ENCODE measurements around the gene POLR2M.

Gene POLR2M

DNA sequence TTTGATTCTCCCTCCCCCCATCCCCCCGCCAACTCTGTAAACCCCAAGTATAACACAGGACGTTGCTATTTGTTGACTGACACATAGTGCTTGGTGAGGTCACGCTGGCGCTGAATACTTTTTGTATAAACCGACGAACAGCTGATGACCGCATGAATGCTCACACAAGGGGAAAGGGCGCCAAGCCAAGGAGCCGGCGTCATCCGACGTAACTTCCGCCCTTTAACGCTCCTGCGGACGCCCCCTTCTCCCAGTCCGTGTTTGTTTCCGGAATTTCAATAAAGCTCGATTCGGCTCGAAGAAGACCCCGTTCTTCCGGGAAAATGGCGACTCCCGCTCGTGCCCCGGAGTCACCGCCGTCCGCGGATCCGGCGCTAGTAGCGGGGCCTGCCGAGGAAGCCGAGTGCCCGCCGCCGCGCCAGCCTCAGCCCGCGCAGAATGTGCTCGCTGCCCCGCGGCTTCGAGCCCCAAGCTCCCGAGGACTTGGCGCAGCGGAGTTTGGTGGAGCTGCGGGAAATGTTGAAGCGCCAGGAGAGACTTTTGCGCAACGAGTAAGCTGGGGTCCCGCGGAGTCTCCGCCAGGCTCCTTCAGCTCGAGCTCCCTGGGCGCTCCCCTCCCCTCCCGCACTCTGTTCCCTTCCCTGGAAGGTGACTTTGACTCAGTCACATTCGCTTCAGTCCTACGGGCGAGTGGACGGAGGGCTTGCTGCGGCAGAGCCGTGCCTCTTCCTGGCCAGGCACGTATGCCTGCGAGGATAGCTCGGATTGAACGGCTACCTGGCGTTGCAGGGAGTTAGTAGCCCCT, at the start of gene POLR2M (continued):
- TF ChIP-seq, protein P1, sequence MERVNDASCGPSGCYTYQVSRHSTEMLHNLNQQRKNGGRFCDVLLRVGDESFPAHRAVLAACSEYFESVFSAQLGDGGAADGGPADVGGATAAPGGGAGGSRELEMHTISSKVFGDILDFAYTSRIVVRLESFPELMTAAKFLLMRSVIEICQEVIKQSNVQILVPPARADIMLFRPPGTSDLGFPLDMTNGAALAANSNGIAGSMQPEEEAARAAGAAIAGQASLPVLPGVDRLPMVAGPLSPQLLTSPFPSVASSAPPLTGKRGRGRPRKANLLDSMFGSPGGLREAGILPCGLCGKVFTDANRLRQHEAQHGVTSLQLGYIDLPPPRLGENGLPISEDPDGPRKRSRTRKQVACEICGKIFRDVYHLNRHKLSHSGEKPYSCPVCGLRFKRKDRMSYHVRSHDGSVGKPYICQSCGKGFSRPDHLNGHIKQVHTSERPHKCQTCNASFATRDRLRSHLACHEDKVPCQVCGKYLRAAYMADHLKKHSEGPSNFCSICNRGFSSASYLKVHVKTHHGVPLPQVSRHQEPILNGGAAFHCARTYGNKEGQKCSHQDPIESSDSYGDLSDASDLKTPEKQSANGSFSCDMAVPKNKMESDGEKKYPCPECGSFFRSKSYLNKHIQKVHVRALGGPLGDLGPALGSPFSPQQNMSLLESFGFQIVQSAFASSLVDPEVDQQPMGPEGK (tag by site-specific recombination; IDR thresholded peaks at IDR 0.05), result 0 out of 2 replicates have a peak, but pooled peaks have one; percentile 31
- TF ChIP-seq ZNF830 (tag by site-specific recombination; IDR thresholded peaks at IDR 0.05; ENCODE audit: low read depth), result no peak
- no peak for TF ChIP-seq HOXD13 (CRISPR knock-in tag; IDR thresholded peaks at IDR 0.05; ENCODE audit: borderline replicate concordance)
- TF ChIP-seq ZBTB7A (tag by site-specific recombination; IDR thresholded peaks at IDR 0.05; ENCODE audit: low read depth), result 0 out of 2 replicates have a peak, but pooled peaks have one; percentile 29
- TF ChIP-seq PRDM1 (tag by site-specific recombination; IDR thresholded peaks at IDR 0.05), result no peak
- TF ChIP-seq OSR2 (tag by site-specific recombination; IDR thresholded peaks at IDR 0.05), result no peak
- TF ChIP-seq ZIC2 (tag by site-specific recombination; IDR thresholded peaks at IDR 0.05), result peak; percentile 46
- peak; percentile 86 for TF ChIP-seq YY1 (tag by site-specific recombination; IDR thresholded peaks at IDR 0.05)
- no peak for TF ChIP-seq OVOL3 (tag by site-specific recombination; IDR thresholded peaks at IDR 0.05)
- no peak for TF ChIP-seq KLF1 (tag by site-specific recombination; IDR thresholded peaks at IDR 0.05)
- TF ChIP-seq FEZF1 (tag by site-specific recombination; IDR thresholded peaks at IDR 0.05), result peak; percentile 86
- TF ChIP-seq ZNF473 (tag by site-specific recombination; IDR thresholded peaks at IDR 0.05), result no peak
- peak; percentile 12; the same call in 1 of the 2 replicates for TF ChIP-seq KLF9 (tag by site-specific recombination; IDR thresholded peaks at IDR 0.05; ENCODE audit: low read depth)
- TF ChIP-seq ZNF596 (tag by site-specific recombination; IDR thresholded peaks at IDR 0.05), result no peak
- TF ChIP-seq KLF8 (tag by site-specific recombination; IDR thresholded peaks at IDR 0.05), result peak; percentile 60
- TF ChIP-seq ZNF266 (tag by site-specific recombination; IDR thresholded peaks at IDR 0.05; ENCODE audit: low read depth), result no peak
- TF ChIP-seq KLF16 (tag by site-specific recombination; IDR thresholded peaks at IDR 0.05), result peak; percentile 26; the same call in 1 of the 2 replicates
- TF ChIP-seq, protein P2, sequence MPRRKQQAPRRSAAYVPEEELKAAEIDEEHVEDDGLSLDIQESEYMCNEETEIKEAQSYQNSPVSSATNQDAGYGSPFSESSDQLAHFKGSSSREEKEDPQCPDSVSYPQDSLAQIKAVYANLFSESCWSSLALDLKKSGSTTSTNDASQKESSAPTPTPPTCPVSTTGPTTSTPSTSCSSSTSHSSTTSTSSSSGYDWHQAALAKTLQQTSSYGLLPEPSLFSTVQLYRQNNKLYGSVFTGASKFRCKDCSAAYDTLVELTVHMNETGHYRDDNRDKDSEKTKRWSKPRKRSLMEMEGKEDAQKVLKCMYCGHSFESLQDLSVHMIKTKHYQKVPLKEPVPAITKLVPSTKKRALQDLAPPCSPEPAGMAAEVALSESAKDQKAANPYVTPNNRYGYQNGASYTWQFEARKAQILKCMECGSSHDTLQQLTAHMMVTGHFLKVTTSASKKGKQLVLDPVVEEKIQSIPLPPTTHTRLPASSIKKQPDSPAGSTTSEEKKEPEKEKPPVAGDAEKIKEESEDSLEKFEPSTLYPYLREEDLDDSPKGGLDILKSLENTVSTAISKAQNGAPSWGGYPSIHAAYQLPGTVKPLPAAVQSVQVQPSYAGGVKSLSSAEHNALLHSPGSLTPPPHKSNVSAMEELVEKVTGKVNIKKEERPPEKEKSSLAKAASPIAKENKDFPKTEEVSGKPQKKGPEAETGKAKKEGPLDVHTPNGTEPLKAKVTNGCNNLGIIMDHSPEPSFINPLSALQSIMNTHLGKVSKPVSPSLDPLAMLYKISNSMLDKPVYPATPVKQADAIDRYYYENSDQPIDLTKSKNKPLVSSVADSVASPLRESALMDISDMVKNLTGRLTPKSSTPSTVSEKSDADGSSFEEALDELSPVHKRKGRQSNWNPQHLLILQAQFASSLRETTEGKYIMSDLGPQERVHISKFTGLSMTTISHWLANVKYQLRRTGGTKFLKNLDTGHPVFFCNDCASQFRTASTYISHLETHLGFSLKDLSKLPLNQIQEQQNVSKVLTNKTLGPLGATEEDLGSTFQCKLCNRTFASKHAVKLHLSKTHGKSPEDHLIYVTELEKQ (tag by site-specific recombination; IDR thresholded peaks at IDR 0.05; ENCODE audit: borderline replicate concordance), result no peak
- TF ChIP-seq ZNF416 (tag by site-specific recombination; IDR thresholded peaks at IDR 0.05), result no peak
- TF ChIP-seq, protein P3, sequence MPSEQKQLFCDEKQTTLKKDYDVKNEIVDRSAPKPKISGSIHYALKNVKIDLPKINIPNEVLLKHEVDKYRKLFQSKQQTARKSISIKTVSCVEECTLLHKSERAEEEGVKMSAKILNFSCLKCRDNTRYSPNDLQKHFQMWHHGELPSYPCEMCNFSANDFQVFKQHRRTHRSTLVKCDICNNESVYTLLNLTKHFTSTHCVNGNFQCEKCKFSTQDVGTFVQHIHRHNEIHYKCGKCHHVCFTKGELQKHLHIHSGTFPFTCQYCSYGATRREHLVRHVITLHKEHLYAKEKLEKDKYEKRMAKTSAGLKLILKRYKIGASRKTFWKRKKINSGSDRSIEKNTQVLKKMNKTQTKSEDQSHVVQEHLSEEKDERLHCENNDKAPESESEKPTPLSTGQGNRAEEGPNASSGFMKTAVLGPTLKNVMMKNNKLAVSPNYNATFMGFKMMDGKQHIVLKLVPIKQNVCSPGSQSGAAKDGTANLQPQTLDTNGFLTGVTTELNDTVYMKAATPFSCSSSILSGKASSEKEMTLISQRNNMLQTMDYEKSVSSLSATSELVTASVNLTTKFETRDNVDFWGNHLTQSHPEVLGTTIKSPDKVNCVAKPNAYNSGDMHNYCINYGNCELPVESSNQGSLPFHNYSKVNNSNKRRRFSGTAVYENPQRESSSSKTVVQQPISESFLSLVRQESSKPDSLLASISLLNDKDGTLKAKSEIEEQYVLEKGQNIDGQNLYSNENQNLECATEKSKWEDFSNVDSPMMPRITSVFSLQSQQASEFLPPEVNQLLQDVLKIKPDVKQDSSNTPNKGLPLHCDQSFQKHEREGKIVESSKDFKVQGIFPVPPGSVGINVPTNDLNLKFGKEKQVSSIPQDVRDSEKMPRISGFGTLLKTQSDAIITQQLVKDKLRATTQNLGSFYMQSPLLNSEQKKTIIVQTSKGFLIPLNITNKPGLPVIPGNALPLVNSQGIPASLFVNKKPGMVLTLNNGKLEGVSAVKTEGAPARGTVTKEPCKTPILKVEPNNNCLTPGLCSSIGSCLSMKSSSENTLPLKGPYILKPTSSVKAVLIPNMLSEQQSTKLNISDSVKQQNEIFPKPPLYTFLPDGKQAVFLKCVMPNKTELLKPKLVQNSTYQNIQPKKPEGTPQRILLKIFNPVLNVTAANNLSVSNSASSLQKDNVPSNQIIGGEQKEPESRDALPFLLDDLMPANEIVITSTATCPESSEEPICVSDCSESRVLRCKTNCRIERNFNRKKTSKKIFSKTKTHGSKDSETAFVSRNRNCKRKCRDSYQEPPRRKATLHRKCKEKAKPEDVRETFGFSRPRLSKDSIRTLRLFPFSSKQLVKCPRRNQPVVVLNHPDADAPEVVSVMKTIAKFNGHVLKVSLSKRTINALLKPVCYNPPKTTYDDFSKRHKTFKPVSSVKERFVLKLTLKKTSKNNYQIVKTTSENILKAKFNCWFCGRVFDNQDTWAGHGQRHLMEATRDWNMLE (tag by site-specific recombination; conservative IDR thresholded peaks at IDR 0.05; ENCODE audit: low read depth), result peak; percentile 90
- TF ChIP-seq ZNF391 (tag by site-specific recombination; IDR thresholded peaks at IDR 0.05; ENCODE audit: borderline replicate concordance, low read depth), result 0 out of 2 replicates have a peak, but pooled peaks have one; percentile 14
- 0 out of 2 replicates have a peak, but pooled peaks have one; percentile 17 for TF ChIP-seq ZNF341 (tag by site-specific recombination; IDR thresholded peaks at IDR 0.05; ENCODE audit: low read depth)
- TF ChIP-seq MYNN (tag by site-specific recombination; IDR thresholded peaks at IDR 0.05; ENCODE audit: borderline replicate concordance), result no peak
- TF ChIP-seq, protein P4, sequence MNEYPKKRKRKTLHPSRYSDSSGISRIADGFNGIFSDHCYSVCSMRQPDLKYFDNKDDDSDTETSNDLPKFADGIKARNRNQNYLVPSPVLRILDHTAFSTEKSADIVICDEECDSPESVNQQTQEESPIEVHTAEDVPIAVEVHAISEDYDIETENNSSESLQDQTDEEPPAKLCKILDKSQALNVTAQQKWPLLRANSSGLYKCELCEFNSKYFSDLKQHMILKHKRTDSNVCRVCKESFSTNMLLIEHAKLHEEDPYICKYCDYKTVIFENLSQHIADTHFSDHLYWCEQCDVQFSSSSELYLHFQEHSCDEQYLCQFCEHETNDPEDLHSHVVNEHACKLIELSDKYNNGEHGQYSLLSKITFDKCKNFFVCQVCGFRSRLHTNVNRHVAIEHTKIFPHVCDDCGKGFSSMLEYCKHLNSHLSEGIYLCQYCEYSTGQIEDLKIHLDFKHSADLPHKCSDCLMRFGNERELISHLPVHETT (tag by site-specific recombination; IDR thresholded peaks at IDR 0.05), result 0 out of 2 replicates have a peak, but pooled peaks have one; percentile 24
- no peak for TF ChIP-seq ZNF404 (tag by site-specific recombination; IDR thresholded peaks at IDR 0.05)
- peak; percentile 72 for TF ChIP-seq SP2 (tag by site-specific recombination; IDR thresholded peaks at IDR 0.05)
- TF ChIP-seq ZNF366 (tag by site-specific recombination; conservative IDR thresholded peaks at IDR 0.05), result no peak

Data from HEK293 (cell line).